DND-41 (cell line): Measurements from ENCODE around the gene SH2D4B.

Experiments
- CTCF ChIP-seq: IDR thresholded peaks from 2 replicates; pipeline ENCODE4 v1.5.1; 2012; ENCODE audit warnings: borderline replicate concordance, low read length, moderate library complexity, mild to moderate bottlenecking; ENCODE audit not compliant: poor library complexity, severe bottlenecking; ENCODE audit errors: extremely low read depth
- EZH2 ChIP-seq: IDR thresholded peaks from 3 replicates; pipeline ENCODE4 v1.6.1; 2012; ENCODE audit warnings: borderline replicate concordance, low read depth, mild to moderate bottlenecking, moderate library complexity, low read length, inconsistent platforms; ENCODE audit not compliant: severe bottlenecking

GRCh38 chr10:80670774-80671173 is 133.1 kb downstream of the SH2D4B start:
- TF ChIP-seq CTCF = no peak
- no peak for TF ChIP-seq EZH2
